HEK293T (cell line): ENCODE results near the gene MAGI2.

ENCODE experiments used
- FOXK2 ChIP-seq: fragments of 450-650 bp; IDR thresholded peaks from 2 replicates; pipeline ENCODE4 v1.6.1; 2016; ENCODE audit warnings: mild to moderate bottlenecking
- FOXM1 ChIP-seq: fragments of 450-650 bp; IDR thresholded peaks from 2 replicates; pipeline ENCODE4 v1.6.1; 2017; ENCODE audit warnings: mild to moderate bottlenecking, borderline replicate concordance
- TARDBP ChIP-seq: fragments of 450-650 bp; IDR thresholded peaks from 2 replicates; pipeline ENCODE4 v1.6.1; 2016

DNA sequence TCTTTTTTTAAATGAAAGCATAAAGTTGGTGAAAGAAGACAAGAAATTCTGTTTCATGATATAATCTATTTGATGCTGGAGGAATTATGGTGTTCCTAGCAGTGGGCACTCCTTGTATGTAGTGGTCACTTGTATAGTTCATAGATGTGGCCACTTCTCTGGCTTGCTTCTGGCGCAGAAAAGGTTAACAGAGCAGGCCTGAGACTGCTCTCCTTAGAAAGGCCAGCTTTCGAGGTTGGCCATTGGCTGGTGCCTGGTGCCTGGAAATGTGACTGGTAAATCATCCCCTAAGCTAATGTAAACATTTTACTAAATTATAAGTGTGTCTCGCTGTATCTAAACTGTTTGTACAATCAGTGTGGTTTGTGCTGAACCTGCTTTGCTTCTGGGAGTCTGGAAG lies 1378.8 kb downstream of the MAGI2 start:
- TF ChIP-seq FOXK2, result no peak
- no peak for TF ChIP-seq FOXM1
- no peak for TF ChIP-seq TARDBP
